Measurements from ENCODE around the gene WWC1. TPM values are rescaled to one million over a fixed set of nuclear protein-coding genes. Genes with fewer than 3 reads are reported as not detected.

The WWC1 gene
- total RNA-seq, 2 donors from 2014 or later = 40.0 to 49.4 TPM

DNA sequence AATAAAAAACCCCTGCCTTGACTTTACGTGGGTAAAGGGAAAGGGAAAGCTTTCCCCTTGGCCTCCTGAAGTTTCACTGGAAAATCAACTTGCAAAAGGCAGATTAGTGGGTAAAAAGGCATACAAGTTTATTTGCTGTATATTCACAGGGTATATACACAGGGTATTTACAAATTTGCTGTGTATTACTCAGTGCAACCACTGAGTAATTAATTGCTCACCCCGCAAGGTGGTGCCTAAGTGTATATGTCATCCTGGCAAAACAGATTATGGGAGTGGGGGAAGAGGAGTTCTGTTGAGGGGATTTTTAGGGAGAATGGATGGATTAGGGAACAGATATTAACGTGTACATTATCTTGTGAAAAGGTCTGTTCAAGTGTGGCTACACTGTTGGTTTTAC, 187.7 kb downstream of the WWC1 start:
- TF ChIP-seq POLR2A (IDR thresholded peaks at IDR 0.05) = no peak
- TF ChIP-seq, protein P1, sequence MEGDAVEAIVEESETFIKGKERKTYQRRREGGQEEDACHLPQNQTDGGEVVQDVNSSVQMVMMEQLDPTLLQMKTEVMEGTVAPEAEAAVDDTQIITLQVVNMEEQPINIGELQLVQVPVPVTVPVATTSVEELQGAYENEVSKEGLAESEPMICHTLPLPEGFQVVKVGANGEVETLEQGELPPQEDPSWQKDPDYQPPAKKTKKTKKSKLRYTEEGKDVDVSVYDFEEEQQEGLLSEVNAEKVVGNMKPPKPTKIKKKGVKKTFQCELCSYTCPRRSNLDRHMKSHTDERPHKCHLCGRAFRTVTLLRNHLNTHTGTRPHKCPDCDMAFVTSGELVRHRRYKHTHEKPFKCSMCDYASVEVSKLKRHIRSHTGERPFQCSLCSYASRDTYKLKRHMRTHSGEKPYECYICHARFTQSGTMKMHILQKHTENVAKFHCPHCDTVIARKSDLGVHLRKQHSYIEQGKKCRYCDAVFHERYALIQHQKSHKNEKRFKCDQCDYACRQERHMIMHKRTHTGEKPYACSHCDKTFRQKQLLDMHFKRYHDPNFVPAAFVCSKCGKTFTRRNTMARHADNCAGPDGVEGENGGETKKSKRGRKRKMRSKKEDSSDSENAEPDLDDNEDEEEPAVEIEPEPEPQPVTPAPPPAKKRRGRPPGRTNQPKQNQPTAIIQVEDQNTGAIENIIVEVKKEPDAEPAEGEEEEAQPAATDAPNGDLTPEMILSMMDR (IDR thresholded peaks at IDR 0.05) = no peak
- no peaks in the 10 kb centered on the region for H3K9me3 ChIP-seq
- no peaks in the 10 kb centered on the region for H3K27me3 ChIP-seq
- intact Hi-C loops (cut with DNase I) = loop anchor here (10.0 kb wide), 1 partner anchor 204 kb away; no protein-coding TSS in a partner anchor
- H3K4me3 ChIP-seq = no peak overlapping the region
- 66 to 71% methylated on average over 3 of the region's 3 CpGs for WGBS, 2 donors
- DNase-seq = no peak
- H3K27ac ChIP-seq = no peak overlapping the region
- H3K4me1 ChIP-seq = no peaks in the 10 kb centered on the region
- peaks cover 0 to 2% of the 10 kb centered on the region in 2 donors for H3K36me3 ChIP-seq (replicated peaks in 1 of 2; ENCODE audit: insufficient read depth in 1 of 2, low read depth in 2 of 2)
- no peak for ATAC-seq

DNA sequence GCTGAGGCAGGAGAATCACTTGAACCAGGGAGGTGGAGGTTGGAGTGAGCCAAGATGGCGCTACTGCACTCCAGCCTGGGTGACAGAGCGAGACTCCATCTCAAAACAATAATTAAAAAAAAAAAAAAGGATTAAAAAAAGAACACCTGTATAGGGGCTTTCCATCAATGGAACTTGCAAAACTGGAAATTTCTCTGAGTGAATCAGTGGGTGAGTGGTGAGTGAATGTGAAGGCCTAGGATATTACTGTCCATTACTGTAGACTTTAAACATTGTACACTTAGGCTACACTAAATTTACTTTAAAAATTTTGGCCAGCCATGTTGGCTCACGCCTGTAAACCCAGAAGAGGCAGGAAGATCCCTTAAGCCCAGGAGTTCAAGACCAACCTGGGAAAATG, 189.2 kb downstream of the WWC1 start:
- TF ChIP-seq, protein P1 (IDR thresholded peaks at IDR 0.05) = no peak
- TF ChIP-seq POLR2A (IDR thresholded peaks at IDR 0.05) = no peak
- Histone ChIP-seq H3K27me3 (no peaks in the 10 kb centered on the region), H3K27ac (no peak overlapping the region), H3K9me3 (no peaks in the 10 kb centered on the region), H3K4me3 (no peak overlapping the region), H3K4me1 (no peaks in the 10 kb centered on the region), H3K36me3 (replicated peaks in 1 of 2; ENCODE audit: insufficient read depth in 1 of 2, low read depth in 2 of 2) (no peaks in the 10 kb centered on the region)
- ATAC-seq (no peak), DNase-seq (no peak)
- 85 to 87% methylated on average over 3 of the region's 3 CpGs for WGBS, 2 donors
- intact Hi-C loops (cut with DNase I) = no loop called here

DNA sequence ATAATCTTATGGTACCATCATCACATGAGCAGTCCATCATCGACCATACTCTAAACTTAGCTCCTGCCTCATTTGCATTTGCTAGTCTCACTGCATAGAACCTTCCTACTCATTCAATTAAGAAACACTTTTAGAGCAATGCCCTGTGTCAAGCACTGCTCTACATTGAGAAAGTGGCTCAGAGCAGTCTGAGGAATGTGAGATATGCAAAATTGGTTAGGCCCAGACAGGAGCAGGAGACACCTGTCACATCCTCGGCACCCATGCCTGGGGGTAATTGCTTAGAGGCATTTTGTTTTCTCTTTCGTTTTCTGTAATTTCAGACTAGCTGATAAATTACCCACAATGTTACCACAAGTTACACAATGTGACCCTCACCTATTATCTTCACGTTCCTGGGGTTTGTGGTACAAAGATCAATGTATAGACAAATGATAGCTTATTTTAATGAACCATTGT, 189.9 kb downstream of the WWC1 start:
- Histone ChIP-seq H3K4me3 (no peak overlapping the region), H3K9me3 (no peaks in the 10 kb centered on the region), H3K27me3 (no peaks in the 10 kb centered on the region), H3K4me1 (no peaks in the 10 kb centered on the region), H3K36me3 (replicated peaks in 1 of 2; ENCODE audit: insufficient read depth in 1 of 2, low read depth in 2 of 2) (no peaks in the 10 kb centered on the region), H3K27ac (no peak overlapping the region)
- TF ChIP-seq POLR2A (IDR thresholded peaks at IDR 0.05) = no peak
- TF ChIP-seq, protein P1 (IDR thresholded peaks at IDR 0.05) = no peak
- DNase-seq (no peak), ATAC-seq (no peak)
- intact Hi-C loops (cut with DNase I) = no loop called here
- 29 to 42% methylated on average over 4 of the region's 4 CpGs for WGBS, 2 donors

DNA sequence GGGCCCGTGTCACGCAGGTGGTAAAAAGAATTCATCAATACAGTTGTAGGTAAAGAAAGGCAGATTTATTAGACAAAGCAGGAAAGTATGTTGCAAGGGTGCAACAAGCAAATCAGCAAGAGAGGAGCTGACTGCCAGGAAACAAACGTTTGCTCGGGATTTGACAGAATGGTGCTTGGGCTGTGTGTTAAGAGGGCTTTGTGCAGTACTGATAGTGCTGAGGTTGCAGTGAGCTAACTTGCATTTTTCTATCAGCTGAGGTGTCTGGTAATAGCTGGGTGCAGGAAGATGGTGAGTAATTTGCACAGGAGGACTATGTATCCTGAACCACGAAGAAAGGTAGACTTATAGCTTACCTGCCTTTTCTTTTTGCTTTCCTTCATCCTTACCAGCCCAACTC, 190.9 kb downstream of the WWC1 start:
- TF ChIP-seq, protein P1 (IDR thresholded peaks at IDR 0.05) = no peak
- TF ChIP-seq POLR2A (IDR thresholded peaks at IDR 0.05) = no peak
- peaks cover 4% of the 10 kb centered on the region for H3K4me1 ChIP-seq
- H3K36me3 ChIP-seq (replicated peaks in 1 of 2; ENCODE audit: insufficient read depth in 1 of 2, low read depth in 2 of 2) = no peaks in the 10 kb centered on the region
- no peak overlapping the region for H3K4me3 ChIP-seq
- no peaks in the 10 kb centered on the region for H3K27me3 ChIP-seq
- 39 to 43% methylated on average over 5 of the region's 5 CpGs for WGBS, 2 donors
- intact Hi-C loops (cut with DNase I) = no loop called here
- H3K9me3 ChIP-seq = no peaks in the 10 kb centered on the region
- no peak overlapping the region for H3K27ac ChIP-seq
- no peak for ATAC-seq
- no peak for DNase-seq

DNA sequence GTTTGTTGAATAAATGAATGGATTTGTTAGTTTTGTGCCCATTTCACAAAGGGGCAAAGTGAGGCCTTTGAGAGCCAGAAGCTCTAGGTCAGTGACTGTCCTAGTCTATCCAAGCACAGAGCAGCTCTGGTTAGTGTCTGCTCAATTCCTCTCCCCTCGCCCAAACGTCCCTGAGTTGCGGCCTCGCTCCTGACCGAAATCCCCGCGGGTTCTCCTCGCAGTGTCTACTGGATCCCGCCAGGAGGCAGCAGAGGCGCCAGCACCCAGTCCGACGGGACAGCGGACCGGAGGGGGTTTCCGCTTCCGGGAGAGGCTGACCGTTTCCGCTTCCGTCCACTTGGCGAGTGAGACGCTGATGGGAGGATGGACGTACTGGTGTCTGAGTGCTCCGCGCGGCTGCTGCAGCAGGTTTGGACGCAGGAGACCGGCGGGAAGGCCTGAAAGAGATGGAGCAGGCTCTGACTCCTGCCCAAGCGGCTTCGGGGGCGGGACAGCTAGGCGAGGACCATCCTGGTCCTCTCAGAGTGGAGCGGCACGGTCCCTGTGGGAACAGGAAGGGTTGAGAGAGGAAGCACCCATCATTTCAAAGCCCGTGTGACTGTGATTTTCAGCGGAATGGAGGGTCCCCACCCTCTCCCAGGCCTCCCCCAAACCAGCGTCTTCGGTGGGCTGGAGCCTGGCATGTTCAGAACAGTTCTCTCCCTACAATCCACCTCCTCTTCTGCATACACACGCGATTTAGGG, 194.9 kb downstream of the WWC1 start, which contains the start of gene RARS1:
Gene RARS1 (plus strand): TSS at position 336 of the 744 bp plus-strand sequence. CDS start 28 bp downstream, at position 364.
- intact Hi-C loops (cut with DNase I) = no loop called here

More for the DNA sequence above, 194.9 kb downstream of the WWC1 start, which contains the start of gene RARS1:
- peak; percentile 99 for ATAC-seq
- 1 to 3% methylated on average over 10 to 36 of the region's 40 CpGs for WGBS, 2 donors
- peak within 1 kb of the TSS in 3 of 4 donors; percentile 20 to 65 (median 48) for H3K27ac ChIP-seq
- H3K9me3 ChIP-seq = no peaks in the 10 kb centered on the region
- peaks cover 10% of the 10 kb centered on the region for H3K4me1 ChIP-seq
- H3K27me3 ChIP-seq = no peaks in the 10 kb centered on the region
- H3K36me3 ChIP-seq (replicated peaks in 1 of 2; ENCODE audit: insufficient read depth in 1 of 2, low read depth in 2 of 2) = peaks cover 10 to 13% of the 10 kb centered on the region in 2 donors
- peak within 1 kb of the TSS; percentile 62 to 97 for H3K4me3 ChIP-seq
- DNase-seq = peak; percentile 92 to 93 (median 92)
- TF ChIP-seq, protein P1 (IDR thresholded peaks at IDR 0.05) = peak; percentile 86 to 99 (median 96)
- TF ChIP-seq POLR2A (IDR thresholded peaks at IDR 0.05) = peak; percentile 31 to 89 (median 82)

Data from body of pancreas (tissue), 4 donors.